Caco-2 (cell line): Measurements from ENCODE around the gene GPR12. TPM values are rescaled to one million over a fixed set of nuclear protein-coding genes. Genes with fewer than 3 reads are reported as not detected.

Experiments
- BruUV-seq: library from RNA; stranded (reverse); fragments of 400-500 nt; replicated peaks from 2 replicates; lab custom pipeline; 2021; lab: Mats Ljungman, UMichigan
- CTCF ChIA-PET: fragments of 300-600 bp; sonication (Branson Sonifier 250); formaldehyde crosslinking; loops from one replicate; lab custom pipeline; 2022; ENCODE audit warnings: antibody characterized with exemption; lab: Charles Lee
- POLR2A ChIA-PET: fragments of 300-600 bp; sonication (Branson Sonifier 250); formaldehyde crosslinking; loops from one replicate; lab custom pipeline; 2022; ENCODE audit warnings: antibody characterized with exemption; lab: Charles Lee
- DNase-seq, 2 experiments: peaks; one replicate each; pipeline versions ENCODE4 v3.0.0 to v3.0.0-alpha.2; 2020 to 2022
- H3K27me3 ChIP-seq: replicated peaks from 2 replicates; pipeline ENCODE4 v1.6.0; 2011; ENCODE audit warnings: low read length; ENCODE audit not compliant: control insufficient read depth, insufficient read depth
- H3K36me3 ChIP-seq: 2 replicates; pipeline ENCODE4 v1.5.1; 2011; ENCODE audit warnings: low read length; ENCODE audit not compliant: control insufficient read depth, insufficient read depth
- H3K4me1 ChIP-seq: fragments of 250-450 bp; sonication (Bioruptor Pico); 2 replicates; pipeline ENCODE4 v1.5.1; 2020; ENCODE audit warnings: mild to moderate bottlenecking
- H3K4me3 ChIP-seq: 2 replicates; pipeline ENCODE4 v1.5.1; 2011; ENCODE audit warnings: low read depth, mild to moderate bottlenecking, control low read depth, low read length
- H3K9me3 ChIP-seq: fragments of 250-450 bp; sonication (Bioruptor Pico); 2 replicates; pipeline ENCODE4 v1.5.1; 2020; ENCODE audit warnings: mild to moderate bottlenecking, moderate library complexity
- H3K27ac Mint-ChIP-seq: one replicate; pipeline ENCODE4 v1.8.0; 2022; ENCODE audit warnings: mixed read lengths; ENCODE audit not compliant: unreplicated experiment
- H3K27me3 Mint-ChIP-seq: one replicate; pipeline ENCODE4 v1.8.0; 2022; ENCODE audit warnings: mixed read lengths; ENCODE audit not compliant: insufficient read depth, unreplicated experiment
- H3K36me3 Mint-ChIP-seq: one replicate; pipeline ENCODE4 v1.8.0; 2022; ENCODE audit warnings: mild to moderate bottlenecking, mixed read lengths; ENCODE audit not compliant: insufficient read depth, unreplicated experiment
- H3K4me1 Mint-ChIP-seq: one replicate; pipeline ENCODE4 v1.8.0; 2022; ENCODE audit warnings: low read depth, mixed read lengths; ENCODE audit not compliant: unreplicated experiment
- H3K4me3 Mint-ChIP-seq: one replicate; pipeline ENCODE4 v1.8.0; 2022; ENCODE audit warnings: mild to moderate bottlenecking, moderate library complexity, mixed read lengths; ENCODE audit not compliant: unreplicated experiment
- H3K9me3 Mint-ChIP-seq: one replicate; pipeline ENCODE4 v1.8.0; 2022; ENCODE audit warnings: mixed read lengths; ENCODE audit not compliant: unreplicated experiment
- intact Hi-C: fragments of 100-400 bp; cut with micrococcal nuclease; formaldehyde crosslinking; loops from one replicate; pipeline ENCODE4 v1.10.0; 2022; ENCODE audit not compliant: unreplicated experiment
- total RNA-seq: library from RNA; stranded (reverse); gene quantifications from 2 replicates; pipeline ENCODE4 v1.2.3, GENCODE V29; 2022
- TF ChIP-seq, protein P1 (sequence below), 2 experiments: fragments of 200-600 bp in 1 of 2; IDR thresholded peaks; 1 replicate in 1 of 2; 2 replicates in 1 of 2; pipeline versions ENCODE4 v1.5.1 to v1.8.0; 2011 to 2022; ENCODE audit warnings: antibody characterized with exemption in 1 of 2, control low read depth in 1 of 2, inconsistent platforms in 1 of 2, low read depth in 1 of 2, low read length in 1 of 2, mild to moderate bottlenecking in 1 of 2, moderate library complexity in 1 of 2; ENCODE audit not compliant: insufficient read depth in 1 of 2, severe bottlenecking in 1 of 2, unreplicated experiment in 1 of 2

Gene GPR12
- total RNA-seq, 1 experiment from 2014 or later: not detected

GRCh38 chr13:26721251-26722121 lies 39.1 kb downstream of the GPR12 start:
- Histone ChIP-seq H3K36me3 (no peaks in the 10 kb centered on the region), H3K4me1 (no peaks in the 10 kb centered on the region), H3K9me3 (no peaks in the 10 kb centered on the region; the same call in 1 of the 2 replicates), H3K27me3 (no peaks in the 10 kb centered on the region), H3K4me3 (no peak overlapping the region)
- no peaks in the 10 kb centered on the region for H3K36me3 Mint-ChIP-seq
- DNase-seq: no peak
- H3K27ac Mint-ChIP-seq: no peak overlapping the region
- TF ChIP-seq, protein P1, sequence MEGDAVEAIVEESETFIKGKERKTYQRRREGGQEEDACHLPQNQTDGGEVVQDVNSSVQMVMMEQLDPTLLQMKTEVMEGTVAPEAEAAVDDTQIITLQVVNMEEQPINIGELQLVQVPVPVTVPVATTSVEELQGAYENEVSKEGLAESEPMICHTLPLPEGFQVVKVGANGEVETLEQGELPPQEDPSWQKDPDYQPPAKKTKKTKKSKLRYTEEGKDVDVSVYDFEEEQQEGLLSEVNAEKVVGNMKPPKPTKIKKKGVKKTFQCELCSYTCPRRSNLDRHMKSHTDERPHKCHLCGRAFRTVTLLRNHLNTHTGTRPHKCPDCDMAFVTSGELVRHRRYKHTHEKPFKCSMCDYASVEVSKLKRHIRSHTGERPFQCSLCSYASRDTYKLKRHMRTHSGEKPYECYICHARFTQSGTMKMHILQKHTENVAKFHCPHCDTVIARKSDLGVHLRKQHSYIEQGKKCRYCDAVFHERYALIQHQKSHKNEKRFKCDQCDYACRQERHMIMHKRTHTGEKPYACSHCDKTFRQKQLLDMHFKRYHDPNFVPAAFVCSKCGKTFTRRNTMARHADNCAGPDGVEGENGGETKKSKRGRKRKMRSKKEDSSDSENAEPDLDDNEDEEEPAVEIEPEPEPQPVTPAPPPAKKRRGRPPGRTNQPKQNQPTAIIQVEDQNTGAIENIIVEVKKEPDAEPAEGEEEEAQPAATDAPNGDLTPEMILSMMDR (IDR thresholded peaks at IDR 0.05; ENCODE audit: insufficient read depth in 1 of 2, low read depth in 1 of 2, low read length in 1 of 2, severe bottlenecking in 1 of 2, unreplicated experiment in 1 of 2): no peak
- CTCF ChIA-PET: no interaction called here
- peaks cover 13% of the 10 kb centered on the region for H3K27me3 Mint-ChIP-seq
- no peak overlapping the region for H3K4me3 Mint-ChIP-seq
- H3K4me1 Mint-ChIP-seq: no peaks in the 10 kb centered on the region
- no TSS peak for BruUV-seq
- intact Hi-C loops: no loop called here
- no peaks in the 10 kb centered on the region for H3K9me3 Mint-ChIP-seq
- POLR2A ChIA-PET: no interaction called here

GRCh38 chr13:26719356-26719945 lies 41.1 kb downstream of the GPR12 start:
- Histone ChIP-seq H3K4me1 (no peaks in the 10 kb centered on the region), H3K27me3 (no peaks in the 10 kb centered on the region), H3K36me3 (no peaks in the 10 kb centered on the region), H3K4me3 (no peak overlapping the region), H3K9me3 (no peaks in the 10 kb centered on the region)
- Mint-ChIP-seq H3K9me3 (no peaks in the 10 kb centered on the region), H3K4me1 (no peaks in the 10 kb centered on the region), H3K36me3 (no peaks in the 10 kb centered on the region), H3K27ac (no peak overlapping the region), H3K27me3 (peaks cover 13% of the 10 kb centered on the region), H3K4me3 (no peak overlapping the region)
- no TSS peak for BruUV-seq
- CTCF ChIA-PET: interaction anchor here (1.2 kb wide), 2 partner anchors 21 to 535 kb away, joined by 3 read pairs; no protein-coding TSS in a partner anchor
- intact Hi-C loops: no loop called here
- TF ChIP-seq, protein P1 (IDR thresholded peaks at IDR 0.05; ENCODE audit: insufficient read depth in 1 of 2, low read depth in 1 of 2, low read length in 1 of 2, severe bottlenecking in 1 of 2, unreplicated experiment in 1 of 2): peak; percentile 7 to 9
- DNase-seq: no peak
- POLR2A ChIA-PET: no interaction called here

GRCh38 chr13:26718872-26719271 lies 41.7 kb downstream of the GPR12 start:
- H3K36me3 ChIP-seq: no peaks in the 10 kb centered on the region
- H3K4me1 ChIP-seq: no peaks in the 10 kb centered on the region
- no peak for DNase-seq
- no peak overlapping the region for H3K4me3 Mint-ChIP-seq
- CTCF ChIA-PET: no interaction called here
- no peak overlapping the region for H3K4me3 ChIP-seq
- no peak overlapping the region for H3K27ac Mint-ChIP-seq
- H3K36me3 Mint-ChIP-seq: no peaks in the 10 kb centered on the region
- no peaks in the 10 kb centered on the region for H3K9me3 ChIP-seq
- BruUV-seq: no TSS peak
- intact Hi-C loops: no loop called here
- no peaks in the 10 kb centered on the region for H3K4me1 Mint-ChIP-seq
- TF ChIP-seq, protein P1 (IDR thresholded peaks at IDR 0.05; ENCODE audit: insufficient read depth in 1 of 2, low read depth in 1 of 2, low read length in 1 of 2, severe bottlenecking in 1 of 2, unreplicated experiment in 1 of 2): no peak
- H3K27me3 ChIP-seq: no peaks in the 10 kb centered on the region
- H3K27me3 Mint-ChIP-seq: peaks cover 13% of the 10 kb centered on the region
- H3K9me3 Mint-ChIP-seq: no peaks in the 10 kb centered on the region
- POLR2A ChIA-PET: no interaction called here
